Measurements from ENCODE around the gene ATOH8.

Gene ATOH8

GRCh38 chr2:85750587-85751575 is 2.9 kb upstream of the ATOH8 start:
- no peaks in the 10 kb centered on the region for H3K36me3 ChIP-seq (ENCODE audit: insufficient read depth, insufficient read length, low read length)
- no peaks in the 10 kb centered on the region for H3K9me3 ChIP-seq (ENCODE audit: insufficient read depth, low read length)
- peaks cover 45% of the 10 kb centered on the region for H3K27me3 ChIP-seq (ENCODE audit: insufficient read depth, insufficient read length)
- H3K9ac ChIP-seq (ENCODE audit: insufficient read length, low read depth): no peak overlapping the region
- TF ChIP-seq SUZ12 (IDR thresholded peaks at IDR 0.05; ENCODE audit: extremely low read depth, insufficient read depth, insufficient read length): no peak
- TF ChIP-seq ZNF274 (IDR thresholded peaks at IDR 0.05; ENCODE audit: low read depth, low read length): no peak
- no peak for TF ChIP-seq YY1 (IDR thresholded peaks at IDR 0.05; ENCODE audit: insufficient read depth, insufficient read length)
- no peak for DNase-seq (ENCODE audit: low read depth, low spot score)
- peaks cover 9% of the 10 kb centered on the region for H3K4me1 ChIP-seq (ENCODE audit: insufficient read depth, insufficient read length)
- no peak overlapping the region for H3K4me3 ChIP-seq (ENCODE audit: insufficient read length, low read depth)

- Histone ChIP-seq H3K9ac (ENCODE audit: insufficient read length, low read depth) (no peak overlapping the region), H3K9me3 (ENCODE audit: insufficient read depth, low read length) (no peaks in the 10 kb centered on the region), H3K36me3 (ENCODE audit: insufficient read depth, insufficient read length, low read length) (no peaks in the 10 kb centered on the region), H3K4me3 (ENCODE audit: insufficient read length, low read depth) (no peak overlapping the region), H3K27me3 (ENCODE audit: insufficient read depth, insufficient read length) (peaks cover 53% of the 10 kb centered on the region), H3K4me1 (ENCODE audit: insufficient read depth, insufficient read length) (peaks cover 9% of the 10 kb centered on the region)
- no peak for DNase-seq (ENCODE audit: low read depth, low spot score)
- TF ChIP-seq SUZ12 (IDR thresholded peaks at IDR 0.05; ENCODE audit: extremely low read depth, insufficient read depth, insufficient read length): no peak
- no peak for TF ChIP-seq ZNF274 (IDR thresholded peaks at IDR 0.05; ENCODE audit: low read depth, low read length)
- no peak for TF ChIP-seq YY1 (IDR thresholded peaks at IDR 0.05; ENCODE audit: insufficient read depth, insufficient read length)
These were observed 2.2 kb upstream of the ATOH8 start for GRCh38 chr2:85751627-85752026.

- Histone ChIP-seq H3K9me3 (ENCODE audit: insufficient read depth, low read length) (no peaks in the 10 kb centered on the region), H3K27me3 (ENCODE audit: insufficient read depth, insufficient read length) (peaks cover 59% of the 10 kb centered on the region), H3K4me1 (ENCODE audit: insufficient read depth, insufficient read length) (peaks cover 9% of the 10 kb centered on the region), H3K36me3 (ENCODE audit: insufficient read depth, insufficient read length, low read length) (no peaks in the 10 kb centered on the region), H3K4me3 (ENCODE audit: insufficient read length, low read depth) (peak overlapping the region; percentile 61), H3K9ac (ENCODE audit: insufficient read length, low read depth) (peak overlapping the region; percentile 70)
- TF ChIP-seq SUZ12 (IDR thresholded peaks at IDR 0.05; ENCODE audit: extremely low read depth, insufficient read depth, insufficient read length): peak; percentile 51
- no peak for TF ChIP-seq YY1 (IDR thresholded peaks at IDR 0.05; ENCODE audit: insufficient read depth, insufficient read length)
- no peak for DNase-seq (ENCODE audit: low read depth, low spot score)
These were observed 711 bp upstream of the ATOH8 start for GRCh38 chr2:85753035-85753524.

DNA sequence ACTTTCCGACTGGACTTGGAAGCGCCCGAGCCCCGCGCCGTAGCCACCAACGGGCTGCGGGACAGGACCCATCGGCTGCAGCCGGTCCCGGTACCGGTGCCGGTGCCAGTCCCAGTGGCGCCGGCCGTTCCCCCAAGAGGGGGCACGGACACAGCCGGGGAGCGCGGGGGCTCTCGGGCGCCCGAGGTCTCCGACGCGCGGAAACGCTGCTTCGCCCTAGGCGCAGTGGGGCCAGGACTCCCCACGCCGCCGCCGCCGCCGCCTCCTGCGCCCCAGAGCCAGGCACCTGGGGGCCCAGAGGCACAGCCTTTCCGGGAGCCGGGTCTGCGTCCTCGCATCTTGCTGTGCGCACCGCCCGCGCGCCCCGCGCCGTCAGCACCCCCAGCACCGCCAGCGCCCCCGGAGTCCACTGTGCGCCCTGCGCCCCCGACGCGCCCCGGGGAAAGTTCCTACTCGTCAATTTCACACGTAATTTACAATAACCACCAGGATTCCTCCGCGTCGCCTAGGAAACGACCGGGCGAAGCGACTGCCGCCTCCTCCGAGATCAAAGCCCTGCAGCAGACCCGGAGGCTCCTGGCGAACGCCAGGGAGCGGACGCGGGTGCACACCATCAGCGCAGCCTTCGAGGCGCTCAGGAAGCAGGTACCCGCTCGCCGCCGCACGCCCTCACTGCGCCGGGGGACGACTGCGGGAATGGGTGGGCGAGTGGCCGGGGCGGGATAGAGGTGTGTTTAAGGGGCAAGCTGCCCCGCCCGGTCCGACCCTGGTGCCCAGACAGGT is 713 bp downstream of the ATOH8 start:
- no peak for DNase-seq (ENCODE audit: low read depth, low spot score)
- peaks cover 59% of the 10 kb centered on the region for H3K27me3 ChIP-seq (ENCODE audit: insufficient read depth, insufficient read length)
- H3K4me1 ChIP-seq (ENCODE audit: insufficient read depth, insufficient read length): peaks cover 5% of the 10 kb centered on the region
- H3K9ac ChIP-seq (ENCODE audit: insufficient read length, low read depth): peak overlapping the region; percentile 67
- no peak for TF ChIP-seq SUZ12 (IDR thresholded peaks at IDR 0.05; ENCODE audit: extremely low read depth, insufficient read depth, insufficient read length)
- TF ChIP-seq YY1 (IDR thresholded peaks at IDR 0.05; ENCODE audit: insufficient read depth, insufficient read length): no peak
- H3K9me3 ChIP-seq (ENCODE audit: insufficient read depth, low read length): no peaks in the 10 kb centered on the region
- H3K4me3 ChIP-seq (ENCODE audit: insufficient read length, low read depth): peak overlapping the region; percentile 61
- no peaks in the 10 kb centered on the region for H3K36me3 ChIP-seq (ENCODE audit: insufficient read depth, insufficient read length, low read length)

DNA sequence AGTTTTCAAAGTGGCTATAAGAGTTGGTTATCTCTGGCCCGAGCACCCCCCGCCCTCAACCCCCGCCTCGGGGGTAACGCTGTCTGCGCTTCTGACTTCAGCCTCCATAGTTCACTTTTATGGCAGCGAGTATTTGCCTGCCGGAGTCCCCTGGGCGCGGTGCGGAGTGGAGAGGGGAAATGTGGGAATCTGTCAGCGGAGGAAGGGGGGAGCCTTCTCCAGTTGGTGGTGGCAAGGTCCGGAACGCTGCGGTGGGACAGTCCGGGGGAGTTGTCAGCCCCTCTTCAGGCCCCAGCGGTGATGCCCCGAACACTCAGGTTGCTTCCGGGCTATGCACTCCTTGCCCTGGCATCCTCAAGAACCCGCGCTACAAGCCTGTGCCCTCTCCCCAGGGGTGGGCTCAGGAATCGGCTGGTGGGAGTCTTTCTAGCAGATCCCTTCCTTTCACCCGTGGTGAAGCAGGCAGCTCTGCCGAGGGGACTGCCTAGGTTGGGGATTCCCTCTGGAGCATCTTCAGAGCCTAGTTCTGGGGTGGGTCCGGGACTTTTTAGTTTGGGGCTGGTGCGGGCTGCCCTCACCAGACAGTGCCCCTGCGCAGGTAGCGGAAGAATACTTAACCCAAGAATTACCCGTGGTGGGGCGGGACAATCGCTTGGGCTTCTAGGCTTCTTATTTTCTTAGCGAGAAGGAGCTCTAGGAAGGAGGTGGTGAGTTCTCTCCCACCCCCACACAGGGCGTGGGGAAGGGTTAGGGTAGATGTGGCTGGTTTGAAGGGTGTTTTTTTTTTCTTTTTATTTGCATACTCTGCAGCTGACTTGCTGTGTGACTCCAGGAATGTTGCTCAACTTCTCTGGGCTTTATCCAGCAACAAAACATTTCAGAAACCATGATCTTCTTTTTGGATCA is 1.6 kb downstream of the ATOH8 start:
- TF ChIP-seq SUZ12 (IDR thresholded peaks at IDR 0.05; ENCODE audit: extremely low read depth, insufficient read depth, insufficient read length) (no peak), ZNF274 (IDR thresholded peaks at IDR 0.05; ENCODE audit: low read depth, low read length) (no peak), YY1 (IDR thresholded peaks at IDR 0.05; ENCODE audit: insufficient read depth, insufficient read length) (no peak)
- Histone ChIP-seq H3K4me1 (ENCODE audit: insufficient read depth, insufficient read length) (peaks cover 4% of the 10 kb centered on the region), H3K27me3 (ENCODE audit: insufficient read depth, insufficient read length) (peaks cover 59% of the 10 kb centered on the region), H3K36me3 (ENCODE audit: insufficient read depth, insufficient read length, low read length) (no peaks in the 10 kb centered on the region), H3K9ac (ENCODE audit: insufficient read length, low read depth) (peak overlapping the region; percentile 32), H3K4me3 (ENCODE audit: insufficient read length, low read depth) (peak overlapping the region; percentile 61), H3K9me3 (ENCODE audit: insufficient read depth, low read length) (no peaks in the 10 kb centered on the region)
- no peak for DNase-seq (ENCODE audit: low read depth, low spot score)

DNA sequence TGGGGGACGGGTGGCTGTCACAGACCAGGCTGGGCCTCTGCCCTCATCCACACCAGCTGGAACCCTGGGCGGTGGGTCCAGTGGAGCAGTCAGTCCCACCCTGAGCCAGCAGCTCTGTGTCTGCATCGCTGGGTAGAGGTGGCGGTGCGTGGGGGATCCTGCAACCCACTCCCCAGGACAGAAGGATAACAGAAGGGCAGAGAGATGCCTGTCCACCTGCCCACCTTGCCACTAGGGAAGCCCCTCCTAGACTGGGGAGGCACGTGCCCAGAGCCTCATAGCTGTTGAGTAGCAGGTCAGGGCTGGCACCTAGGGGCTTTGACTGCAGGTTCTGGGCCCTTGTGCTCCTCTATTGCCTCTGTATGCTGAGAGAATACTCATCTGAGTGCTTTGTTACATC is 2.4 kb downstream of the ATOH8 start:
- H3K9me3 ChIP-seq (ENCODE audit: insufficient read depth, low read length): no peaks in the 10 kb centered on the region
- H3K4me3 ChIP-seq (ENCODE audit: insufficient read length, low read depth): no peak overlapping the region
- peaks cover 53% of the 10 kb centered on the region for H3K27me3 ChIP-seq (ENCODE audit: insufficient read depth, insufficient read length)
- no peaks in the 10 kb centered on the region for H3K36me3 ChIP-seq (ENCODE audit: insufficient read depth, insufficient read length, low read length)
- TF ChIP-seq YY1 (IDR thresholded peaks at IDR 0.05; ENCODE audit: insufficient read depth, insufficient read length) (no peak), ZNF274 (IDR thresholded peaks at IDR 0.05; ENCODE audit: low read depth, low read length) (no peak), SUZ12 (IDR thresholded peaks at IDR 0.05; ENCODE audit: extremely low read depth, insufficient read depth, insufficient read length) (no peak)
- H3K9ac ChIP-seq (ENCODE audit: insufficient read length, low read depth): no peak overlapping the region
- peaks cover 4% of the 10 kb centered on the region for H3K4me1 ChIP-seq (ENCODE audit: insufficient read depth, insufficient read length)
- no peak for DNase-seq (ENCODE audit: low read depth, low spot score)

Measured in NT2/D1 (cell line).